HT1080 (cell line): ENCODE measurements around the gene MAGEB2. TPM values are rescaled to one million over a fixed set of nuclear protein-coding genes. Genes with fewer than 3 reads are reported as not detected.

Experiments used
- total RNA-seq: library from RNA; depleted of rRNA; stranded (reverse); fragments of >200 nt; shearing (Covaris generic); gene quantifications from 2 replicates; pipeline ENCODE4 v1.2.3, GENCODE V29; 2014; rRNA removed

MAGEB2 gene
- total RNA-seq, 1 experiment from 2014 or later, result 158 TPM

Other genes starting within 250 kb of the MAGEB2 start
- gene MAGEB3, start 15.1 kb downstream of the MAGEB2 start, total RNA-seq, result not detected in 2 replicates
- gene MAGEB4, start 26.4 kb downstream of the MAGEB2 start, total RNA-seq, result not detected in 2 replicates
- not detected in 2 replicates for gene MAGEB1, start 31.6 kb downstream of the MAGEB2 start, total RNA-seq
- not detected in 2 replicates for gene NR0B1, start 93.8 kb downstream of the MAGEB2 start, total RNA-seq